HTR-8/SVneo (cell line): ENCODE measurements around the gene NBEA.
A peak's percentile ranks its signal among the peaks of the same experiment; 100 is the strongest.

ENCODE experiments used
- DNase-seq: peaks from one replicate; pipeline ENCODE4 v3.0.0; 2011; ENCODE audit warnings: low spot score, mixed read lengths; ENCODE audit not compliant: insufficient read length
- FAIRE-seq: peaks from 2 replicates; lab custom pipeline; 2011; peaks lifted over from hg19 to GRCh38; lab: Jason Lieb, UNC

Gene NBEA

DNA sequence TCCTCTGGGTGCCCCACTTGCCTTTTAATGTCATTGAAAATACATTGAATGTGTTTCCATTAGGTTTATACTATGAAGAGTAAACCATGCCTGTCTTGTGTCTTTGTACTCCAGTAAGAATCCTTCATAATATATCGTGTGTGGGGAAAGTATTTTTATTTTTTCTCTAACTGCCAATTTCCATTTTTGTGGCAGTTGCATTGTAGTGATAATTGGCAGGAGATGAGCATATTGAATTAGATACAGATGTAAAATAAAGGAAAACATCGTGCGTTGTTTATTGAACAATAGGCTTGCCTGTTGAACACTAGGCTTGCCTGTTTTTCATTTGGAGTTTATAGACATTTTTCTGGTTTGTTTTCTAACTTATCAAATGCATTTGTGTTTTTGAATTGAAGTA is 218.8 kb downstream of the NBEA start:
- FAIRE-seq = no peak
- no peak for DNase-seq

DNA sequence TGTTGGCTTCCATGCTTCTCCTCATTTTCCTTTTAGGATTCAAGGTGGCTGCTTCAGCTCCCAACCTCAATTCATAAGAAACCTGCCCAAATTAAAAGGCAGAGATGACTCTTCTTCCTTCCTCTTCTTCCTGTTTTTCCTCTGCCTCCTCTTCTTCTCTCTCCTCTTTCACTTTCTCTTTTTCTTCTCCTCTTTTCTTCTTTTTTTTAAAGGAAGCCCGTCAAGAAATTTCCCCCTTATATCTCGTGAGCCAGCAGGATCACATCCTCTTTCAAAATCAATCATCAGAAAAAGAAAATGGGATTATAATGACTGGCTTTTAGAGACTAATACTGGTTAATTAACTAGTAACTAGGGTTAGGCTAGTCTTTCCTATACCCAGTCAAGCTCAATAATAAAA is 220.3 kb downstream of the NBEA start:
- FAIRE-seq = no peak

DNA sequence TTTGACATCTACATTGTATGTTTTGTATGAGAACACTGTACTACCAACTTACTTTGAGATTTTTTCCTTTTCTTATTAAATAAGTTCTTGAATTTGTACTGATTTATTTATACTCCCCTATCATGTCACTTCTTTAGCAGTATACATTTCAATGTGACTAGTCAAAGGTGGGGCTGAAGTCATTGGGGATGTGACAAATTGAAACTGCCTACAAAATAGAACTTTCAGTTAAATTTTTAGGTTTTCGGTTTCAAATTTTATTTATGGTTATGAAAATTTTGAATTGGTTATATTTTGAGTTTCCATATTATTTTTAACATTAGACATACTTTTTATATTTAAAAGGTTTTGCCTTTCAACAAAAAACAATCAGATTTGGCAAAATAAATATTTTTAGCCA is 221.6 kb downstream of the NBEA start:
- FAIRE-seq (no peak), DNase-seq (no peak)

More for the DNA sequence above, 220.3 kb downstream of the NBEA start:
- DNase-seq = no peak

DNA sequence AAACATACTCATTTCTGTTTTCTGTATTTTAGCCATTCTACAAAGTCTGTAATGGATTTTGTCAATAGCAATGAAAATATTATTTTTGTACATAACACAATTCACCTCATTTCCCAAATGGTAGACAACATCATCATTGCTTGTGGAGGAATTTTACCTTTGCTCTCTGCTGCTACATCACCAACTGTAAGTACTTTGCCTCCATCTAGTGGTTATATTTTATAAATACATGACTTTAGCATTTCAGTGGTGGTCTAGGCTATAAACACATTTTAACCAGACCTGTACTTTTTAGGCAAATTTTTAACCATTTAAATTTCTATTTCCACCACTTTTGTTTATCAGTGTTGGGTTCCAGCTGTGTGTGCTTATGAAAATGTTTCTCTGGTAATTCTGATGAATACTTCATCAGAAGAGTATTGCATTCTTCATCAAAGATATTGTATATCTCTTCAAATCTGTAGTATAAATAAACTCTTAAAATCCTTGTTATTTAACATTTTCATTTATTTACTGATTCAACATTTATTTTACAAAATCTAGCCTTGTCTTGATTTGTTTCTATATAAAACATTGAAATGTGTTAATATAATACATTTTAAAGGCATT is 222.4 kb downstream of the NBEA start:
- FAIRE-seq (no peak), DNase-seq (peak; percentile 20)

GRCh38 chr13:35165205-35165604 is 223.1 kb downstream of the NBEA start:
- DNase-seq (no peak), FAIRE-seq (no peak)

DNA sequence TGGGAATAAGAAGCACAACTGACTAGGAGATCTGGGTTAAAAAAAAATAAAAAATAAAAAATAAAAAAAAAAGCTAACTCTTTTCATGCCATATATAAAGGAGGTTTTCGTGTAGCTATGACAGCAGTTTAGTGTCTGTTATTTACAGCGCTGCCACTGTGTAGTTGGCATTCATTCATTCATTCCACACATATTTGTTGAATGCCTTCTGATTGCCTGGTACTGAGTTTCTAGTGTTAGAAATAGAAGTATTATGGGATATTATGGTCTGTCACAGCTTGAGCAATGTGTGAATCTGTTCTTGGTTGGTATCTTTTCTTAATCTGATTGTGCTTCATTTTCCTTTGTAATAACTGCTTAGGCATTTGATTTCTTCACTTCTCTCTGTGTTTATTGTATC is 237.4 kb downstream of the NBEA start:
- no peak for FAIRE-seq
- peak; percentile 3 for DNase-seq

GRCh38 chr13:35179920-35180663 is 238.0 kb downstream of the NBEA start:
- FAIRE-seq = no peak

GRCh38 chr13:35190241-35190640 is 248.2 kb downstream of the NBEA start:
- DNase-seq = no peak
- no peak for FAIRE-seq

More at GRCh38 chr13:35179920-35180663, 238.0 kb downstream of the NBEA start:
- no peak for DNase-seq

DNA sequence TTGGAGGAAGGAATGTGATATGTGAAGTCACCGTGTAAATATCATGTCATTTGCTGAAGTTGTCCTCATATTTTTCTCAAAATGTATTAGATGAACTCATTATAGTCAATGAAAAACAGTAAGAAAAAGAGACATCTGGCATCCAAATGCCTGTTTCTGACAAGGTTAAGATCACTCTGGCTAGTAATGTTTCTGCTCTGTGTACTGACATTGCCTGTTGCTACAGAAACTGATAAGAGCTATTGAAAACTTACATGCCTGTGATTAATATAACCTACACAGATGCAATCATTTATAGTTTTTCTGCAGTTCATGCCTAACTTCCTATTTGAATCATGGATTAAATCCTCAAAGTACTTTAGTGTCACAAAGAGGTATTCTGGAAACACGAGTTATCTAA is 249.8 kb downstream of the NBEA start:
- FAIRE-seq = no peak

GRCh38 chr13:35198613-35199200 is 256.6 kb downstream of the NBEA start:
- FAIRE-seq (no peak), DNase-seq (no peak)

More for the DNA sequence above, 249.8 kb downstream of the NBEA start:
- no peak for DNase-seq

DNA sequence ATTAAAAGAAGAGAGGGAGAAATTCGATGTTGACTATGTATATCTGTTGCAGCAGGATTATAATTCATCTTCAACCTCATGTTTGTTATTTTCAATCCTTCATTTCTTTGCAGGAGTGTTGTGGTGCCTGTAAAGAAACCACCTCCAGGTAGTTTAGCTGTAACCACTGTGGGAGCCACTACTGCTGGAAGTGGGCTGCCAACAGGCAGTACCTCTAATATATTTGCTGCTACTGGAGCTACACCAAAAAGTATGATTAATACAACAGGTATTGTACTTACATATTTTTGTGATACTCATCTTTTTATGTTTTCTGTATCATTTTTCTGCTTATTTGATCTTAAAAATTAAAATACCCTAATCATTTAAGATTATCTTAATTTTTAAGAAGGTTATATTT is 266.5 kb downstream of the NBEA start:
- DNase-seq (no peak), FAIRE-seq (no peak)

DNA sequence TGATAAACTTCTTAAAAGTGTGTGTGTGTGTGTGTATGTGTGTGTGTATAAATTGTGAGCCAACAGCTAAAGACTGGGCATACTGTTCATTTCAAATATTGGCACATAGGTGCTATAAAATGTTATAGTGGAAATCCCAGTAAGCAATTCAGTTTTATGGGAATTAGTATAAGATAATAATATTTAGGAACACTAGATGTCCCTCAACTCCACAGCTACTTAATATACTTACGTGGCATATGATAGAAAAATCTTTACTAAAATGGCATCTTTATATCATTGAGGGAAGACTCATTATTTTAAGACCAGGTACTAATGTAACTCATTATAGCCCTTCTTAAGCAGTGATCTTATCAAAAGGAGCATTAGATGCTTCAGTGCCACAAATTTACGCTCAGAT is 268.2 kb downstream of the NBEA start:
- DNase-seq (no peak), FAIRE-seq (no peak)

GRCh38 chr13:35211949-35212348 is 269.9 kb downstream of the NBEA start:
- no peak for FAIRE-seq
- DNase-seq = no peak

DNA sequence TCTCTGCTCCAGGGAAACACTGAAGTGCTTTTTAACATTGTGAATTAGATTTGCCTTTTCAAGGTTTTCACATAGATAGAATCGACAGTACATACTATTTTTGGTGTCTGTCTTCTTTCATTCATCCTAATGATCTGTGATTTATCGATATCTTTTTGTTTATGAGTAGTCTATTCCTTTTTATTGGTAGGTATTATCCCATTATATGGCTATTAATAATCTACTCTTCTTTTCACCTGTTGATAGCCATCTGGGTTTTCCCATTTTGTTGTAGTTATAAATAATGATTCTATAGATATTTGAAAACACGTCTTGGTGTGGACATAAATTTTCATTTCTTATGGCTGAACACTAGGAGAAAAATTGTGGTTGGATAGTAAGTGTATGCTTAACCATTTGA is 271.8 kb downstream of the NBEA start:
- FAIRE-seq = no peak
- no peak for DNase-seq

DNA sequence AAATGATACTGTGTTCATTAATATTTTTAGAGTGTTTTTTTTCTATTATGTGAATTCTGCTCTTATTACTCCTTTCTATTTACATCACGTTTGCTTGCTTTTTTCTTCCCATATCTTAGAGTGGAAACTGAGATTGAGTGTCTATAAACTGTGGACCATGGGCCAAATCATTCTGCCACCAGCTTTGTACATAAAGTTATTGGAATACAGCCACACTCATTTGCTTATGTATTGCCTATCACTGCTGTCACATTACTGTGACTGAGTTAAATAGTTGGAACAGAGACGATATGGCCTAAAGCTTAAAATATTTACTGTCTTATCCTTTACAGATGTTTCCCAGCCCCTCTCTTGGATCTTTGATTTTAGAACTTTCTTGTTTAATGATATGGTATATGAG is 274.1 kb downstream of the NBEA start:
- no peak for FAIRE-seq
- DNase-seq = no peak

GRCh38 chr13:35219021-35219420 is 277.0 kb downstream of the NBEA start:
- FAIRE-seq = no peak
- DNase-seq = no peak

DNA sequence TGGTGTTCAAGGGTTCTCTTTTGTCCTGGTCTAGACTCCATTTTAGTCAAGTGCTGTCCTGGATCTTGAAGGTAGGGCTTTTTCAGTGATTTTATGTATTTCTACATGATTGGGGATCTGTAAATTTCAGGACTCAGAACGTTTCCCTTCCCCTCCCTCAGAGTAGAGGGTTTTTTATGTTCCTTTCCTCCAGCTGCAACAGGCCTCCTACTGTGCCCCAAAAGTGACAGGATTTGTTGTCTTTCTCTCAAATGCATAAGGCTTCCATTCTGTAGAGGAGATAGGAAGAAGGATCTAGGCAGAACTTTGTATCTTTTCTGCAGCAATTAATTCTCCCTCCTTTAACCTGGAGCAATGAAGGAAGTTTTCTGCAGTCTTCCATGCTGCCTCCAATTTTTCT is 283.1 kb downstream of the NBEA start:
- no peak for DNase-seq
- FAIRE-seq = no peak

DNA sequence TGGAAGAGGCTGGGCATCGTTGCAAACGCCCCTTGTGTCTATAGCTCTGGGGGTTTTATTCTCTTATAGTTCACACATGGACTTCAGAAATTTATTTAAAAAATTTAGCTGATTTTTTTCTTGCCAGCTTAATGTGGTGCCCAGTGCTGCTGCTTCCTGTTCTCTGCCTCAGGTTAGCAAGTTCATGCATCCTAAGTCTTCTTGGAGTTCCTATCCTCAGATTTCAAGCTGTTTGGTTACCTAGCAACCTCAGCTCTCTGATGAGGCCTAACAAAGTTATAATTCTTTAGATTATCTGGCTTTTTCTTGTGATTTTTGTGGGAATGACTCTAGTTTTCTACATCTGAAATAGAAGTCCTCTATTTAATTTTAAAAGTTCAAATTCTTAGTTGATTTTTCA is 283.5 kb downstream of the NBEA start:
- DNase-seq (no peak), FAIRE-seq (no peak)

GRCh38 chr13:35228536-35228935 is 286.5 kb downstream of the NBEA start:
- FAIRE-seq (no peak), DNase-seq (no peak)

DNA sequence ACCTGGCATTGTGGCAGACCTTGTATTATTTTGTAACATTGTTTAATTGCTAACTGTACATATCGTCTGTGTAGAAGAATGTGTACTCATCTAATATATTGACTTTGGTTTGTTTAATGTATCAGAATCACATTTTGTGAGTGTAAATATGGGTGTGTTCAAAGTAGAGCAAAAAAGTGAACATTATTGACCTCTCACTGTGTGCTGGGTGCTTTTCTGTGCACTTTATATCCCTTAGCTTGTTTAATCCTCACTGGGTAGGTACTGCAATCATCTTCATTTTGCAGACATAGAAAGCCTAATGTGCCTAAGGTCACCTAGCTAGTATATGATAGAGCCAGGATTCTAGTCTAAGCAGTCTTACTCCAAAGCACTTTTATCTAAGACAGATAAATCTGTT is 289.4 kb downstream of the NBEA start:
- DNase-seq (no peak), FAIRE-seq (no peak)

DNA sequence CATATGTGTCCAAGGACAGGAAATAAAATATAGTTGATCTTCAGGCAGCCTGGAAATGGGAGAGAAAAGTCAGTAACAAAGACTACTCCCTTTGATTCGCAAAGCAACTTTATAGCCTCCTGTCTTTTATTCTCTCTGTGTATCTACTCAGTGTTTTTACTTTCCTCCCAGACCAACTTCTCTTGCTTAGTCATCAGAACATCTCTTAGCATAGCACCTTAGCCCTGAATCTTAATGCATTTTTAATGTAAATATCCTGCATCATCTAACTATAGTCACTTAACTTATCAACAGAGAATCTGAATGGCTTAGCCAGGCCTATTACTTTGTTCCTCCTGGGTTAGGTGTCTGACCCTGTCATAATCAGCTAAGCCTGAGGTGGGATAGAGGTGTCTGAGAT is 296.2 kb downstream of the NBEA start:
- FAIRE-seq (no peak), DNase-seq (no peak)
